Activated CD4-positive, alpha-beta T cell treated with anti-CD3 and anti-CD28 coated beads, Interleukin-2, amount 50 U/mL, for 4 hours (primary cell): ENCODE results near the gene GOSR1.
"Not testable (repeated sequence)": the region's sequence is repeated elsewhere in the genome, so short reads cannot be mapped to it uniquely, and the experiment has no call there.

Source experiments
- DNase-seq, 2 experiments: peaks; one replicate each; pipeline ENCODE4 v3.0.0-alpha.2; 2020

The GOSR1 gene

DNA sequence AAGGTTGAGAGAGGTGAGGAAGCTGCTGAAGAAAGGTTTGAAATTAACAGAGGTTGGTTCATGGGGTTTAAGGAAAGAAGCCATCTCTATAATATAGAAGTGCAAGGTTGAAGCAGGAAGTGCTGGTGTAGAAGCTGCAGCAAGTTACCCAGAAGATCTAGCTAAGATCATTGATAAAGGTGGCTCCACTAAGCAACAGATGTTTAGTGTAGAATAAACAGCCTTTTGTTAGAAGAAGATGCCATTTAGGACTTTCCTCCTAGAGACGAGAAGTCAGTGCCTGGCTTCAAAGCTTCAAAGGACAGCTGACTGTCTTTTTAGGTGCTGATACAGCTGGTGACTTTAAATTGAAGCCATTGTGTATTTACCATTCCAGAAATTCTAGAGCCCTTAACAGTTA, 29.3 kb downstream of the GOSR1 start:
- no peak for DNase-seq

- DNase-seq, result no peak
These were observed 36.1 kb downstream of the GOSR1 start for GRCh38 chr17:30513346-30513745.

DNA sequence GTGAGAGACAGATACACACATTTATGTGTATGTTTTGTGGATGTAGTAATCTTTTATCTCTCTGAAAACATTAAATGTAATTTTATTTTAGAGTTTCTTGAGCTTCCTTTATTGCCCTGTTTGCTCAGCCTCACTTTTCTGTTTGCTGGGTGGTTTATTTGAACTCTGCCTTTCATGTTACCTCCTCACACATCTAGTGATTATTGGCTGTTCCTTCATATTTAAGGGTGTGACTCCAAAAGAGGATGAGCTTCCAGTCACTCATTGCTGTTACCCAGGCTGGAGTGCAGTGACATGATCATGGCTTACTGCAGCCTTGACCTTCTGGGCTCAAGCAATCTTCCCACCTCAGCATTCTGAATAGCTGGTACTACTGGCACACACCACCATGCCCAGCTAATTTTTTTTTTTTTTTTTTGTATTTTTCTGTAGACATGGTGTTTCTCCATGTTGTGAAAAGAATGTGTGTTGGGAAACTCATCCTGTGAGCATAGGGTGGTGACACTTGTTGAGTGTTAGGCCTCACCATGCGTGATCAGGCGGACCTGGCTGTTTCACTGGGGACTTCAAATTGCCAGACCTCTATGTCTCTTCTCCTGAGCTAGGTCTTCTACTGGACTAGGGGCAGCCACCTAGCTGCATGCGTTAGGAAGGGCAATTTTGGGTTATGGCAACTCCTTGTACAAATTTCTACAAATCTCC, 37.8 kb downstream of the GOSR1 start:
- no peak for DNase-seq

- no peak for DNase-seq
These were observed 40.6 kb downstream of the GOSR1 start for GRCh38 chr17:30517786-30518185.

DNA sequence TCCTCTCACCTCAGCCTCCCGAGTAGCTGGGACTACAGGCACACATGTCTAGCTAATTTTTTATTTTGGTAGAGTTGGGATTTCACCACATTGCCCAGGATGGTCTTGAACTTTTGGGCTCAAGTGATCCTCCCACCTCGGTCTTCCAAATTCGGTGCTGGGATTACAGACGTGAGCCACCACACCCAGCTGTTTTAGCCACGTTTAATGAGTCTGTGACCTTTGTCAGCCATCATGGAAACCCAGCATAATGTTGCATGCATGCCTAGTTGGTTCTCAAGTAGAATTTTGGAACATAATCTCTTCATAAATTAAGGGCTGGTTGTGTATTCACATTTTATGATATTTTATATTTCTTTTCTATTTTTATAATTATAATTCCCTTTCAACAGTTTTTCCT, 42.0 kb downstream of the GOSR1 start:
- DNase-seq, result no peak

GRCh38 chr17:30519707-30520106, 42.5 kb downstream of the GOSR1 start:
- DNase-seq, result no peak

GRCh38 chr17:30520436-30520835, 43.2 kb downstream of the GOSR1 start:
- no peak for DNase-seq

GRCh38 chr17:30520882-30521281, 43.7 kb downstream of the GOSR1 start:
- no peak for DNase-seq

GRCh38 chr17:30521766-30522165, 44.6 kb downstream of the GOSR1 start:
- no peak for DNase-seq

DNA sequence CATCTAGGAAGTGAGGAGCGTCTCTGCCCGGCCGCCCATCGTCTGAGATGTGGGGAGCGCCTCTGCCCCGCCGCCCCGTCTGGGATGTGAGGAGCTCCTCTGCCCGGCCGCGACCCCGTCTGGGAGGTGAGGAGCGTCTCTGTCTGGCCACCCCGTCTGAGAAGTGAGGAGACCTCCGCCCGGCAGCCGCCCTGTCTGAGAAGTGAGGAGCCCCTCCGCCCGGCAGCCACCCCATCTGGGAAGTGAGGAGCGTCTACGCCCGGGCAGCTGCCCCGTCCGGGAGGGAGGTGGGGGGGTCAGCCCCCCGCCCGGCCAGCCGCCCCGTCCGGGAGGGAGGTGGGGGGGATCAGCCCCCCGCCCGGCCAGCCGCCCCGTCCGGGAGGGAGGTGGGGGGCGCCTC, 46.0 kb downstream of the GOSR1 start:
- DNase-seq, result not testable (repeated sequence)

GRCh38 chr17:30524847-30525246, 47.6 kb downstream of the GOSR1 start:
- DNase-seq, result no peak

DNA sequence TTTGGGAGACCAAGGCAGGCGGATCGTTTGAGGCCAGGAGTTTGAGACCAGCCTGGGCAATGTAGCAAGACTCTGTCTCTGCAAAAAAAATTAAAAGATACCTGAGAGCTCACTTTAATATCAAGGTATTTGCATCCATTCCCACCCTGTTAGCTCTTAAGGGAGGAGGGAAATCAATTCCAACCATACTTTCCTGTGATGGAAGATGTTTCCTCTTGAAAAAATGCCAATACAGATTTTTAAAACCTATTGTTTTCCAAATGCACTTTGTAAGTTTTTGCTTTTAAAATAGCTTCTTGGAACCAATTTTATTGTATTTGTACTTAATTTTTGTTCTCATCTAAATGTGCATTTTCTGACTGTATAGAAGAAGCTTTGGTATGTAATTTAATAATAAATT, 49.2 kb downstream of the GOSR1 start:
- DNase-seq, result no peak

- not testable (repeated sequence) for DNase-seq
These were observed 51.5 kb downstream of the GOSR1 start for GRCh38 chr17:30528701-30529100.

GRCh38 chr17:30530346-30531025, 53.3 kb downstream of the GOSR1 start:
- DNase-seq, result no peak

- DNase-seq, result no peak
These were observed 55.7 kb downstream of the GOSR1 start for GRCh38 chr17:30532871-30533270.

DNA sequence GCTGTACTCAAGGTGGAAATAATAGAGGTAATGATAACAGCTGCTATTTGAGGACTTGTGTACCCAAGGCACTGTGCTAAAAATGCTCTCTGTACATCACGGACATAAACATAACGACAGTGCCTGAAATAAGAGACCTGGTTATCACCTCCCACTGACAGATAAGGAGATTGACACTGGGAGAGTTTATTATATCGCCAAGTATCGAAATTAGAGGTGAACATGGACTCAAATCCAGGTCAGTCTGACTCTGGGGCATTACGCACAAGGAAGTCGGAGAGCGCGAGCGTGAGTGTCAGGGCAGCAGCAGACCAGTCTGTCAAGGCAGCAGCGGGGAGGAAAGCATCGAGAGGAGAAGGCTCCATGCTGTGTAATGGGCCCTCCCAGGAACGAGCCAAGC, 57.1 kb downstream of the GOSR1 start:
- DNase-seq, result no peak

DNA sequence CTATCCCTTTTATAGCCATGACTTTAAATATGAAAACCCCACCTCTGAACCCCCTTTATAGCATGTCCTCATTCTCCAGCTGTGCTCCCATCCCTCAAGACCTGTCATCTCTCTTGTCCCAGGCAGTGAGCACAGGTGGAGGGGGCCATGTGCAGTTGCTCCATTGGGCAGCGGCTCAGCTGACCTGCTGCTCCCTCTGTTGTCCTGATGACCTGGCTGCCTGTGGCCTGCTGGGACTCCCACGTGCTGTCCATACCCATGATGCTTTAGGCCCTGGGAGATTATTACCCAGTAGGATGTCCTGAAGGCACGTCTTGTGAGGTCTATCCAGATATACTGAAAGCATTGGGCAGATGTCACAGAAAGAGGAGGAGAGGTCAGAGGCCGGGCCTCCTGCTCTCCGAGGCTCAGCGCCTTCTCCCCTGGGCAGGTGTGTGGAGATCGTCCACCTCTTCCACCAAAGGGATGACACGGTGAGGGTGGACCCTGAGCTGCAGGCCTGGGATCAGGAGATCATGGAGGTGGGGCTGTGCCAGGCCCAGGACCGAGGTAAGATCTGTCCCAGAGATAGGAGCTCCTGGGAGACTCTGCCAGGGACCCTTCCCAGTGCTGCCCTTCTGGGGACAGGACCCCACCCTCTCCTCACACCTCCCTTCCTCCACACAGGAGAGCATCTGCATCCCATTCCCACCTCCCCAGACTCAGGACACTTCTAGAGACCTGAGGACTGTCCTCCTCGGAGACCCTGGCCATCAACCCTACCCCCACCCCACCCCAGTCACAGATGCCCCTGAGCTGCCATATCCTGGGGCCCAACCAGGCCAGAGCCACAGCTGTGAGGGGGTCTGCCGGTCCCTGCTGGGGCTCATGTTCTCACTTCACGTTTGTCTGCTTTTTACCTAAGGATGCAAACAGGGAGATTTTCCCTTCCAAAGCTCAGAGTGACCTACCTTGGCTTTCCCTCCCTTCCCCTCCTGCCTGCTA, 58.0 kb downstream of the GOSR1 start:
- DNase-seq, result no peak

- DNase-seq, result not testable (repeated sequence)
These were observed 59.6 kb downstream of the GOSR1 start for GRCh38 chr17:30536846-30537245.

DNA sequence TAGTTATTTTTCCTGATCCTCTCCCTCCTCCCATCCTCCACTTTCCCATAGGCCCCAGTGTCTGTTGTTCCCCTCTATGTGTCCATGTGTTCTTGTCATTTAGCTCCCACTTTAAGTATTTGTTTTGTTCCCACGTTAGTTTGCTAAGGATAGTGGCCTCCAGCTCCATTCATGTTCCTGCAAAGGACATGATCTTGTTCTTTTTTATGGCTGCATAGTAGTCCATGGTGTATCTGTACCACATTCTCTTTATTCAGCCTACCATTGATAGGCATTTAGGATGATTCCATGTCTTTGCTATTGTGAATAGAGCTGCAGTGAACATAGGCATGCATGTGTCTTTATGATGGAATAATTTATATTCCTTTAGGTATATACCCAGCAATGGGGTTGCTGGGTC, 60.5 kb downstream of the GOSR1 start:
- not testable (repeated sequence) for DNase-seq

GRCh38 chr17:30541802-30542201, 64.6 kb downstream of the GOSR1 start:
- DNase-seq, result no peak

- DNase-seq, result no peak
These were observed 66.2 kb downstream of the GOSR1 start for GRCh38 chr17:30543456-30543855.

DNA sequence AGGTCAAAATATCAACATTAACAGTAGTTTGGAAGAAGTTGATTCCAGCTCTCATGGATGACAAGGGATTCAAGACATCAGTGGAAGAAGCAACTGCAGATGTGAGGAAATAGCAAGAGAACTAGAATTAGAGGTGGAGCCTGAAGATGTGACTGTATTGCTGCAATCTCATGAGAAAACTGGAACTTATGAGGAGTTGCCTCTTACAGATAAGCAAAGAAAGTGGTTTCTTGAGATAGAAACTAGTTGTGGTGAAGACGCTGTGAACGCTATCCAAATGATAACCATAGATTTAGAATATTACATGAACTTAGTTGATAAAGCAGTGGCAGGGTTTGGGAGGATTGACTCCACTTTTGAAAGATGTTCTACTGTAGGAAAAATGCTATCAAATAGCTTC, 67.8 kb downstream of the GOSR1 start:
- DNase-seq, result no peak

- no peak for DNase-seq
These were observed 70.8 kb downstream of the GOSR1 start for GRCh38 chr17:30547778-30548573.
